ENCODE data around the gene CTAG1A. TPM values are rescaled to one million over a fixed set of nuclear protein-coding genes. Genes with fewer than 3 reads are reported as not detected.
A peak's percentile ranks its signal among the peaks of the same experiment; 100 is the strongest.
"Not testable (repeated sequence)": the region's sequence is repeated elsewhere in the genome, so short reads cannot be mapped to it uniquely, and the experiment has no call there.

The CTAG1A gene
- polyA plus RNA-seq, 1 donor: not detected

GRCh38 chrX:154573061-154573460 lies 11.9 kb upstream of the CTAG1A start:
- not testable (repeated sequence) for DNase-seq

DNA sequence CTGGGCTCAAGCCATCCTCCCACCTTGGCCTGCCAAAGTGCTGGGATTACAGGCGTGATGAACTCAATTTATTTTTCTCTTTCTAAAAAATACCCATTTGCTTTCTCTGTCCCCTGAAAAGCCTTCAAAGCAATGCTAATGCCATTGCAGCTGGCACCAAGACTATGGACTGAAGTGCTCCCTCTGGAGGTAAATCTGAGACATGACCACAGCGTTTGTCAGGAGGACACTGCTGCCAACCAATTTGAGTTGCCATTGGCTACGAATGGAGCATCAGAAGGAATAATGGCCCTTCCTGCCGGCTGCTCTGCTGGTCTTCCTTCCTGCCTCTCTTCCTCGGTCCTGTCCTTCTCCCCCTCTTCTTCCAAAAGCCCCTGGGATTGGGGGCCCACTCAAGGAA lies 9.9 kb upstream of the CTAG1A start:
- not testable (repeated sequence) for DNase-seq

- not testable (repeated sequence) for DNase-seq
These were observed 1.9 kb upstream of the CTAG1A start for GRCh38 chrX:154582994-154583393.

DNA sequence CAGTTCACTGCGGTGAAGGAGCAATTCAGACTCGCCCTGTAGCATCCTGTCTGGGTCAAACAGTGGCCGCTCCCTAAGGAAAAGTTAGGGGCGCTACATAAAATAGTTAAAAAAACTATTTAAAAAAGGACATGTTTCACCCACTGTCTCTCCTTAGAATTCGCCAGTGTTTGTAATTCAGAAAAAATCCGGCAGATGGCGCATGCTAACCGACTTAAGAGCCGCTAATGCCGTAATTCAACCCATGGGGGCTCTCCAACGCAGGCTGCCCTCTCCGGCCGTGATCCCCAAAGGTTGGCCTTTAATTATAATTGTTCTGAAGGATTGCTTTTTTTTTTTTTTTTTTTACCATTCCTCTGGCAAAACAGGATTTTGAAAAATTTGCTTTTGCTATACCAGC lies 5.5 kb downstream of the CTAG1A start:
- not testable (repeated sequence) for DNase-seq

GRCh38 chrX:154592505-154592904 lies 7.6 kb downstream of the CTAG1A start:
- DNase-seq: no peak

GRCh38 chrX:154593201-154593600 lies 8.3 kb downstream of the CTAG1A start:
- no peak for DNase-seq

DNA sequence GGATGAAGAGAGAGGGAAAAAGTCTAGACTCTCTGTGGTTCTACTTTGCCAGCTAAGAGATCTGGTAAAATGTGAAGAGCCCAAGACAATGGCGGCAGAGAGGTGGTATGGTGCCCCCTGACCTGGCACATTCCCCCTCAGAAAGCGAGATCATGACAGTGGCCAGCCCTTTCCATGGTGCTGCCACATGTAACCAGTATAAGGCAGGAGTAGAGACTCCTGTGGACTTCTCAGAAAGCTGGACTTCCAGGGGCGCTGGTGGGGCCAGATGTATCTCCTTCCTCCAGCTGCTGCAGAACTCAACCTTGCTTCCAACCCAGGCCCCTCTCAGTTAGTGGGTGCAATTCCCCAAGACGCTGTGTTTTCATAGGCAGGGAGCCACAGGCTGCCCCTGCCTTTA lies 9.6 kb downstream of the CTAG1A start:
- DNase-seq: no peak

DNA sequence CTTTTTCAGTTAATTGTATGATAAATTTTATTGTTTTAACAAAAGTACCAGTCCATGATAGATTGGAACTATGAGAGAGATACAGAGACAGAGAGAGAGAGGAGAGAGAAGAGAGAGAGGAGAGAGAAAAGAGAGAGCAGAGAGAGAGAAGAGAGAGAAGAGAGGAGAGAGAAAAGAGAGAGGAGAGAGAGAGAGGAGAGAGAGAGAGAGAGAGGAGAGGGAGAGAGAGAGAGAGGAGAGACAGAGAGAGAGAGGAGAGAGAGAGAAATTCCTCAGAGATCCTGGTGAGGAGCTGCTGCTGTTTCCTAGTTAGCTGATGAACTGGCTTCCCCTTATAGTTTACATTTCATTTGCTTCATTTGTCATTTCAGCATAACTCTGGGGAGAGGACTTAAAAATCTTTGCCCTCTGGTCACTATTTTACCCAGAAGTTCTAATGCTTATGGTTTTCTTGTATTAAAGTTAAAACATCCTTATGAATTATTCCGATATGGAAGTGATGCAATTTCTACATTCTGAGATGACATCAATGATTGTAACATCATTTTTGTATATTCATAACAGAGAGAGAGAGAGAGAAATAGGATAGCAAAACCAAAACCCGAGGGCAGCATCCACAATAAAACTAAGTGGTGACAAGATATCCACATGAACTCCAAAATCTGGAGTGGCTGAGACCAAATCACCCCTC lies 10.8 kb downstream of the CTAG1A start:
- DNase-seq: no peak

DNA sequence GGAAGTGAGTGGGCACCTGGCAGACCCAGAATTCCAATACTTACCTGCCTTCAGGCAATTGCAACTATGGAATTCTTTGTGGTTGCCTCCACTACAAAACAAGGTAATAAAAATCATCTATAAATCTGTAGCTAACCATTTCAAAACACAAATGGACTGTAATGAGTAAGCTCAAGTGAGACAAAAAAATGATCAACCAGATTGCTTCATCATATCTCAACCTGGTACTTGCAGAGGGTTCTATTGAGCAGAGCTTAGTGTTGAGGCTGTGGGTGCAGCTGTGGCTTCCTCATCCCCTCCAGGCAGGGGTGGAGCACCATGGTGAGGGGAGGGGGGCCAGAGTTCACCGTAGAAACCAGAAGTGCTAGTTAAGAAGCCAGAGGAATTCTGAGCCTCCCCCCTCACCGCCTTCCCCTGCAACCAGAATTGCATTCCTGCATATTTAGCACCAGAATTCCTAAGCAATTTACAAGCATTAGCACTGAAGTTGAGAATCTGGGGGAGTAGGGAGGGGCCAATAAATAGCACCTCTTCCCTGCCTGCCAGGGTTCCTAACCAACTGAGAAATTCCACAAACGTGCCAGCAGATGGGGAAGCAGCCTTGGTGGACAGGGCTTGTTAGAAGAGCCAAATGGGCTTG lies 11.5 kb downstream of the CTAG1A start:
- peak; percentile 34 for DNase-seq

DNA sequence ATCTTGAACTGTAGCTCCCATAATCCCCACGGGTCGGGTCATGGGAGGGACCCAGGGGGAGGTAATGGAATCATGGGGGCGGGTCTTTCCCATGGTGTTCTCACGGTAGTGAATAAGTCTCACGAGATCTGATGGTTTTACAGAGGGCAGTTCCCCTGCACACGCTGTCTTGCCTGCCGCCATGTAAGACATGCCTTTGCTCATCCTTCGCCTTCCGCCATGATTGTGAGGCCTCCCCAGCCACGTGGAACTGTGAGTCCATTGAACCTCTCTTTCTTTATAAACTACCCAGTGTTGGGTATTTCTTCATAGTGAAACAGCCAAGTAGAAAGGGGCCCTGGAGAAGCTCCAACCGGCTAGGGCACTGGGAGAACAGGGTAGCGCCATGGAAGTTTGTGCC lies 12.3 kb downstream of the CTAG1A start:
- no peak for DNase-seq

GRCh38 chrX:154598656-154599055 lies 13.7 kb downstream of the CTAG1A start:
- no peak for DNase-seq

DNA sequence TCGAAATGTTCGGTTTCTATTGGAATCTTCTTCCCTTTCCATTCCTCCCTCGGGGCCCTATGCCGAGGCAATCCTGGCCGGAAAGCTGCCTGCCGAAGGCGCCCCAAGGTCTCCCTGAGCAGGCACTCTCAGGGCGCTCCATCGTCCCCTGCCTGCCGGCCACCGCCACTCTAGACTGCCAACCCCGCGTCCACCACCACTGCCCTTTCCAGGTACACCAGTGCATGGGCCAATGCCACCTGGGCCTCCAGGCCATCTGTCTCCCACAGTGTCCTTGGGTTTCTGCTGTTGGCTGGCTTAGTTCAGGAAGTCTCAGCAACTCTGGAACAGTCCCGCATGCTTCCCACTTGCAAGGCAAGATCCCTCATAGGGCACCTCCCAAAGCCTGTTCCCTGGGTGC lies 14.6 kb downstream of the CTAG1A start:
- no peak for DNase-seq

DNA sequence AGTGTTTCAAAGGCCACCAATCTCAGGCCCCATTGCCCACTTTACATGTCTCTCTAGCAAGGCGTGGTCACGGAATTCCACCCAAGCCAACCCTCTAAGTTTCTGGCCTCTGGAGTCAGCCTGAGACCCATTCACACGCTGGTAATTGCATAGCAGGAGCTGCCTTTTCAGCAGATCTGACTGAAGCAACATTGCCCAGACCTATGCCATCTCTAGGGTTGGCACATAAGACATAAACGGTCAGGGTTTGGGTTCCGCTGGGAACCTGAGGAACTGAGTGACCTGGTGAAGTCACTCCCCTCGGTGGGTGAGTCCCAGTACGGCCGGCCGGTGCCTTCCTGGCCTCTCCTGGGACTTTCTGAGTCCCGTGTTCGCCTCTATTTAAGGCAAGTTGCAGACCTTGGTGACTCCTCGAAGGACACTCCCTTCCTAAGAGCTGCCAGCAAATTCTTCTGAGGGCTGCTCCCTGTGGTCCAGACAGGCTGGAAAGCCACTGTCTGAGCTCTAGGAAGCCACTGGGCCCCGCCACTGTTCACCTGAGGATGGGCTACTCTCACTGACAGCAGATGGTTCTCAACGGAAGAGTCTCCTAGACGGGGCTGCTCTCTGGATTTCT lies 15.9 kb downstream of the CTAG1A start:
- DNase-seq: no peak

- DNase-seq: no peak
These were observed 17.3 kb downstream of the CTAG1A start for GRCh38 chrX:154602226-154602625.

DNA sequence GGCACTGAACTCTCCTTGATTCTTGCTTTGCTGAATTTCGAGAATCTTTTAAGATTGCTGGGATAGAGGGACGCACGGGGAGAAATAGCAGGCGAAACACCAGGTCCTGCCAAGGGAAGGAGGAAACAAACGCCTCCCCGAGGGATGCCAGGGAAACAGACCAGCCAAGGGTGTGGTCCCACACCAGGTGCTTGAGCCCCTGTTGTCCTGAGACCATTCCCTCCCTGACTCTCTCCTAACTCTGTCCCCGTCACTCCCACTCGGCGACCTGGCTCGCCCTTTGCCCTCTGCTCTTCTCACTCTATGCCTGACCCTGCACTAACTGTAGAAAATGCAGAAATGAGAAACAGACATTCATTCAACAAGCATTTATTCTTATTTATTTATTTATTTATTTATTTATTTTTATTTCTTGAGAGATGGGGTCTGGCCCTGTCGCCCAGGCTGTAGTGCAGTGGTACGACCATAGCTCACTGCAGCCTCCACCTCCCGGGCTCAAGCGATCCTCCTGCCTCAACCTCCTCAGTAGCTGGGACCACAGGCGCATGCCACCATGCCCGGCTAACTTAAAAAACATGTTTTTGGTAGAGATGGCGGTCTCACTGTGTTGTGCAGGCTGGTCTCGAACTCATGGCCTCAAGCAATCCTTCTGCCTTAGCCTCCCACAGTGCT lies 18.0 kb downstream of the CTAG1A start:
- DNase-seq: no peak

DNA sequence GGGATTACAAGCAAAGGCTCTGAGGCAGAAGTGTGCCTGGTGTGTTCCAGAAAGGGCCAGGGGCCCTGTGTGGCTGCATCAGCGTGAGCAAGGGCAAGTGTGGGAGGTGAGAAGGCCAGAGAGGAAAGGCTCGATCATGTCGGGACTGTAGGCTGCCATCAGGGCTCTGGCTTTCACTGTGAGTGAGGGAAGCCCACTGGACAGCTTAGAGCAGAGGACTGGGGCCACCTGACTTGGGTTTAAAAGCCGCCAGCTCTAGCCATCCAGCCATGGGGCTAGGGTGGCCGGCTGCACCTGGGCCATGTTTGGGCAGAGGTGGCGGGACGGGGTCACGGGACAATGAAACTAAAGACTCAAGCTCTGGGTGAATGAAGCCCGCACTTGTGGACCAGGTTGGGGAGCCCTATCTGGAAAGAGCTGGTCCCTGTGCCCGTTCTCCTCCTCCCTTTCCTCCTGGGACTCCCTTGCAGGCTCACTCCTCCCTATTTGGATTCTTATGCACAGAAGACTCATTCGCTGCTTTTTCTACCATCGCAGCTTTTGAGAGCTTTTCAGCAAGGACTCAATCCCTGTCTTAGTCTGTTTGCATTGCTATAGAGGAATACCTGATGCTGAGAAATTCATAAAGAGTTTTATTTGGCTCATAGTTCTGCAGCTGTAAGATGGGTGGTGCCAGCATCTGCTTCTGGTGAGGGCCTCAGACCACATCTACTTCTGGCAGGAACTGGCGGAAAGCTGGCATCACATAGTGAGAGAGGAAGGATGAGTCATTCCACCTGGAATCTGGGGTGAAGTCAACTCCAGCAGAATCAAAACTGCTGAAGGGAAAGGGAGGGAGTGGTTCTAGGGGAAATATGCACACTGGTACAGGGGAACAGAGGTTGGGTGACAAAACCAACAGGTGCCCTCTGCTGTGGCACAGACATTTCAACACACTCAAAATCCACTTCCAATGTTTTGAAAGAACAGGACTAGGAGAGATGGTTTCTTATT lies 18.8 kb downstream of the CTAG1A start:
- no peak for DNase-seq

DNA sequence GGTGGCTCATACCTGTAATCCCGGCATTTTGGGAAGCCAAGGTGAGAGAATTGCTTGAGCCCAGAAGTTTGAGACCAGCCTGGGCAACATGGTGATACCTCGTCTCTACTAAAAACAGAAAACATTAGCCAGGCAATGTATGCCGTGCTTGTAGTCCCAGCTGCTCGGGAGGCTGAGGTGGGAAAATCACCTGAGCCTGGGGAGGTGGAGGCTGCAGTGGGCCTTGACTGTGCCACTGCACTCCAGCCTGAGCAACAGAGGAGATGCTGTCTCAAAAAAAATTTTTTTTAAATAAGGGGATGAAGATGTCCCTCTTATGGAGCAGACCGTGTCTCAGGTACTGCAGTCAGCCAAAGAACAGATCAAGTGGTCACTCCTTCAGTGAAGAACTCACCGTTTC lies 20.6 kb downstream of the CTAG1A start:
- no peak for DNase-seq

DNA sequence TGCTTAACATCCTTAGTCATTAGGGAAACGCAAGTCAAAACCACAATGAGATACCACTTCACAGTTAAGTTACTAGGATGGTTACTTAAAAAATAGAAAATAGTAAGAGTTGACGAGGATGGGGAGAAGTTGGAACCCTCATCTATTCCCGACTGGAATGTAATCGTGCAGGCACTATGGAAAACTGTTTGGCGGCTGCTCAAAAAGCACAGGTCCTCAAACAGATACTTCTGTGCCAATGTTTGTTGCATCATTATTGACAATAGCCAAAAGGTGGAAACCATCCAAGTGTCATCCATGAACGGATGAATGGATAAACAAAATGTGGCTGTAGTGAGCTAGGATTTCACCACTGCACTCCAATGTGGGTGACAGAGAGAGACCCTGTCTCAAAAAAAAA lies 22.4 kb downstream of the CTAG1A start:
- DNase-seq: no peak

DNA sequence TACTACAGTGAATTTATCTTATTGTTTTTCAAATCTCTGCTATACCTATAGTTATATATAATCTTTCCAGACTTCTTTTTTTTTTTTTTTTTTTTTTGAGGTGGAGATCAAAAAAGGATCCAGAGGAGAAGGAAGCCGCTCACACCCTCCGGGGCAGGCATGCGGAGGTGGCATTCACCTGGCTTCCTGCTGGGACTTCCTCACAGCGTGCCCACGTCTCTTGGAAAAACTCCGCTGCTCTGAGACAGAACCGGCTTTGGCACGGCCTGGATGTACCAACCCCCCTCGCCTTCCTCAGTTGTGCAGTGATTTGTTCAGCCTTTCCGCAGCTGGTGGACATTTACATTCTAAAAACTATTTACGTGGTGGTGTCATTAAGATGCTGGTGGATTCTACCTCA lies 23.0 kb downstream of the CTAG1A start:
- not testable (repeated sequence) for DNase-seq

- not testable (repeated sequence) for DNase-seq
These were observed 23.9 kb downstream of the CTAG1A start for GRCh38 chrX:154608823-154609222.

DNA sequence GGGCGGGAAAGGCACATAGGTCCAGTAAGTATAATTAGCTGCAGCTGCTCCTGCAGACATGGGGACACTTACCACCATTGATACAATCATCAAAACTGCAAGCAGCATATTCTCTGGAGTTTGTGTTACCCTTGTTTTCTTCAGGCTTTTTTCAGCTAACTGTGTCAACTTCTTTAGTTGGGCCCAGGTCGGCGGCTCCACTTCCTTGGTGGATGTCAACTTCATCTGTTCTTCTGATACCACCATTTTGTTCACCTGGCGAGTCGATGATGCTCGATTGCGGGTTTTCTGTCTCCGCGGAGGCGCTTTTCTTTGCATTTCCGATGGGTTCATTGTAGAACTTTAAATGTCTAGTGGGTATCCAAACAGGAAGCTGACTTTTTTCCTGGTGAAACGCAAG lies 26.2 kb downstream of the CTAG1A start:
- DNase-seq: not testable (repeated sequence)

- not testable (repeated sequence) for DNase-seq
These were observed 28.7 kb downstream of the CTAG1A start for GRCh38 chrX:154613586-154613985.

All from left kidney (tissue), 2 donors.